Duodenal mucosa (tissue), 2 donors: Measurements from ENCODE around the gene TBPL2.
"Not testable (repeated sequence)": the region's sequence is repeated elsewhere in the genome, so short reads cannot be mapped to it uniquely, and the experiment has no call there.

Experiments used
- H3K27ac ChIP-seq: one replicate; pipeline ENCODE4 v1.7.0; 2013; ENCODE audit warnings: low read depth, low read length
- H3K27me3 ChIP-seq, 2 donors: one replicate each; pipeline ENCODE4 v1.7.0; 2013; ENCODE audit warnings: low read length in 2 of 2, control low read depth in 1 of 2; ENCODE audit not compliant: insufficient read depth in 2 of 2, control insufficient read depth in 1 of 2
- H3K36me3 ChIP-seq, 2 donors: one replicate each; pipeline ENCODE4 v1.7.0; 2013; ENCODE audit warnings: low read length in 2 of 2, control low read depth in 1 of 2; ENCODE audit not compliant: insufficient read depth in 2 of 2, control insufficient read depth in 1 of 2
- H3K4me1 ChIP-seq, 2 donors: one replicate each; pipeline ENCODE4 v1.7.0; 2013; ENCODE audit warnings: low read length in 2 of 2, control low read depth in 1 of 2; ENCODE audit not compliant: insufficient read depth in 2 of 2, control insufficient read depth in 1 of 2
- H3K4me3 ChIP-seq, 2 donors: one replicate each; pipeline ENCODE4 v1.7.0; 2013; ENCODE audit warnings: low read length in 2 of 2, low read depth in 1 of 2
- H3K9ac ChIP-seq, 2 donors: one replicate each; pipeline ENCODE4 v1.7.0; 2013; ENCODE audit warnings: low read length in 2 of 2, low read depth in 1 of 2
- H3K9me3 ChIP-seq, 2 donors: one replicate each; pipeline ENCODE4 v1.7.0; 2013; ENCODE audit warnings: low read length in 2 of 2, control low read depth in 1 of 2; ENCODE audit not compliant: control insufficient read depth in 1 of 2

Gene TBPL2

DNA sequence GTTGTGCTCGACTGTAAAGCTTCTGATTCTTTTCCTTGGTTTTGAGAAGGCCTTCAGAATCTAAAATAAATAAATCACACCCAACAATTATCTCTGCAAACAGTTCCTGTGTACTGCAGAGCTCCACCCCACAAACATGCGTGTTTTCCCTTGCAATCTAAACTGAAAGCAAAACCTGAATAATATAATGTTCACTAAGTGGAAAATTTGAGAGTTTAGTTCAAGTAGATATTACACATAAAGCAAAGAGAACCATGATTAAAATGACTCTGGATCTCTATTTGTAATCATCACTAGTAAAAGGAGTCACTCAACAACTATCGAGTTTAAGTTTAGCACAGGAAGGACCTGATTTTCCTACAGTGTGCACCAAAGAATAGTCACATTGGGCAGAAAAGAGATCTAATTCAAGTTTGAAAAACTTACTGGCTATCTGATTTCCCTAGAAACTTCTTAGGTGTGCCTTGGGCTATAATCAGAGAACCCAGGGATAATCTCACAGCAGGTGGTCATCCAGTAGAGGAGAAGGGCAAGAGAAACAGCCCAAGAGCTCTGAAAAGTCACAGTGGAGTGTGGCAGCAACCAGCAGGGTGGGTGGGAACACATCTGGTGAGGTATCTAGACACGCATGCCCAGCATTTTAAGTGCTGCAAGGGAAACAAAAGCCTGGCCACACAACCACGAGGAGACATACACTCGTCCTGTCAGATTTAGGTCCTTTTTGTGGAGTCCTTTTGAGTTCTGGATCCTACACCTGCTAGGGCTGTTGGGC, 54.2 kb downstream of the TBPL2 start:
- H3K36me3 ChIP-seq: peaks cover 9 to 21% of the 10 kb centered on the region in 2 donors
- H3K27ac ChIP-seq: peak overlapping the region; percentile 47
- no peaks in the 10 kb centered on the region for H3K9me3 ChIP-seq
- no peaks in the 10 kb centered on the region for H3K27me3 ChIP-seq
- peak overlapping the region in 1 of 2 donors; percentile 5 for H3K4me3 ChIP-seq
- H3K4me1 ChIP-seq: peaks cover 0 to 16% of the 10 kb centered on the region in 2 donors
- H3K9ac ChIP-seq: no peak overlapping the region

DNA sequence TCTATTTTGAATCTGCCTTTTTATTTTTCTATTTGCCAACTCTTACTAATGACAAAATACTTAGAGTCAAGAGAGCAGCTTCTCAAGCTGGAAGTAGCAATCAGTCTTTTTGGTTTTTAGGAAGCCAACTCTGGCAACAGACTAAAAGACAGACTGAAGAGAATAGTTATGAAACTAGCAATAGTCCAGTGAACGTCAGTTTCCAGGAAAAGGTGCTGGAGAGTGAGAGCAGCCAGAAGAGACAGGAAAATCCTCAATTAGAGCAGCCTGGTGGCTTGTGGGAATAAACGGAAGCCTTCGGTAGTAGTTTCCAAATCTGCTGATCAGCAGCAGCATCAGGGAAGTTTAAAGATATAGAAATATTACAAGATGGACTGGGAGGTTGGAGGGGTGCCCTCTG, 55.9 kb downstream of the TBPL2 start:
- H3K27me3 ChIP-seq: no peaks in the 10 kb centered on the region
- H3K27ac ChIP-seq: no peak overlapping the region
- H3K36me3 ChIP-seq: peaks cover 14 to 34% of the 10 kb centered on the region in 2 donors
- H3K4me1 ChIP-seq: peaks cover 0 to 16% of the 10 kb centered on the region in 2 donors
- no peak overlapping the region for H3K9ac ChIP-seq
- no peaks in the 10 kb centered on the region for H3K9me3 ChIP-seq
- no peak overlapping the region for H3K4me3 ChIP-seq

DNA sequence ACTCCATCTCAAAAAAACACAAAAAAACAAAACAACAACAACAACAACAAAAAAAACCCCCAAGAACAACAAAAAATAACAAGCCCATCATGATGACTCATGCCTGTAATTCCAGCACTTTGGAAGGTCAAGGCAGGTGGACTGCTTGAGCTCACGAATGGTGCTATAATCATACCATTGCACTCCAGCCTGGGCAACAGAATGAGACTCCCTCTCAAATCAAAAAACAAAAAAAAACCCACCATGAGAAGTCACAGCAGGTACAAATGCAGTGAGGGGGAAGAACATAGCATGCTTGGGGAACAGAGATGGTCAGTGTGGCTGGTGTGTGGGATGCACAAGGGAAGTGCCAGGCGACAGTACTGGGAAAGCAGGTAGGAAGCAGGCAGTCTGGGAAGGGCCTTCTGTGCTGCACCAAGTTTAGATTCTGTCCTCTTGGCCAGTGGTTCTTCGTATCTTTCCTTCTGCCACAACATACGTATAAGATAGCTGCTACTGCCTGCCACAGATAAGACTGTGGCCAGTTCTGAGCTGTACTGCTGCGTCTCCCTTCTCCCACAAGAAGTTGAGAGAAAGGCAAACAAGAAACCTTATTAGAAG, 56.8 kb downstream of the TBPL2 start:
- H3K36me3 ChIP-seq: peaks cover 18 to 33% of the 10 kb centered on the region in 2 donors
- no peak overlapping the region for H3K27ac ChIP-seq
- H3K9ac ChIP-seq: no peak overlapping the region
- H3K4me1 ChIP-seq: peaks cover 0 to 16% of the 10 kb centered on the region in 2 donors
- no peaks in the 10 kb centered on the region for H3K27me3 ChIP-seq
- no peaks in the 10 kb centered on the region for H3K9me3 ChIP-seq
- H3K4me3 ChIP-seq: no peak overlapping the region

DNA sequence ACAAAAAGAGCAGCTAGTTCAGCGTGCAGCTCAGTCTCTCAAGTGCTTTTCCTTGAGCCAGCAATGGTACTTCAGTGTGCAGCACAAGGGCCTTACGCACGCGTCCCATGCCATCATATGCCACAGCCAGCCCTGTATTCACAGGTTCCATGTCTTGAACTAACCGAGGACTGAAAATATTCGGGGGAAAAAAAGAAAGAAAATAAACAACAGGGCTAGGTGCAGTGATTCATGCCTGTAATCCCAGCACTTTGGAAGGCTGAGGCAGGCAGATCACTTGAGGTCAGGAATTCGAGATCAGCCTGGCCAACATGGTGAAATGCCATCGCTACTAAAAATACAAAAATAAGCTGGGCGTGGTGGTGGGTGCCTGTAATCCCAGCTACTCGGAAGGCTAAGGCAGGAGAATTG, 57.4 kb downstream of the TBPL2 start:
- H3K36me3 ChIP-seq: peaks cover 17 to 31% of the 10 kb centered on the region in 2 donors

DNA sequence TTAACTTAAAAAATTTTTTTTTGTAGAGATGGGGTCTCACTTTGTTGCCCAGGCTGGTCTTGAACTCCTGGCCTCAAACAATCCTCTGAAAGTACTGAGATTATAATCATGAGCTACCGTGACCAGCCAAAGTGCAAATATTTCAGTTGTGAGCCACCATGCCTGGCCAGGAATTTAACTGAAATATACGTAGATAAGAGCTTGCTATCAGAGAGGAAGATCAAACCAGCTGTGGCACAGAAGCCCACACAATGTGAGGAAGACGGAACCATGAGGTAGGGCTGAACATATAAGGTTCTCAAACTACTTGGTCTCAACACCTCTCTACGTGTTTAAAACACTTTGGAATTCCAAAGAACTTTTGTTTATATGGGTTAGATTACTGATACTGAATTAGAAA, 57.9 kb downstream of the TBPL2 start:
- no peaks in the 10 kb centered on the region for H3K27me3 ChIP-seq
- H3K36me3 ChIP-seq: peaks cover 16 to 34% of the 10 kb centered on the region in 2 donors
- no peak overlapping the region for H3K27ac ChIP-seq
- H3K9me3 ChIP-seq: no peaks in the 10 kb centered on the region
- H3K4me1 ChIP-seq: peaks cover 0 to 16% of the 10 kb centered on the region in 2 donors
- H3K4me3 ChIP-seq: no peak overlapping the region
- no peak overlapping the region for H3K9ac ChIP-seq

More for the DNA sequence above, 57.4 kb downstream of the TBPL2 start:
- not testable (repeated sequence) for H3K9ac ChIP-seq, H3K4me3 ChIP-seq, H3K27me3 ChIP-seq, H3K9me3 ChIP-seq, H3K27ac ChIP-seq
- H3K4me1 ChIP-seq: peaks cover 0 to 16% of the 10 kb centered on the region in 2 donors

DNA sequence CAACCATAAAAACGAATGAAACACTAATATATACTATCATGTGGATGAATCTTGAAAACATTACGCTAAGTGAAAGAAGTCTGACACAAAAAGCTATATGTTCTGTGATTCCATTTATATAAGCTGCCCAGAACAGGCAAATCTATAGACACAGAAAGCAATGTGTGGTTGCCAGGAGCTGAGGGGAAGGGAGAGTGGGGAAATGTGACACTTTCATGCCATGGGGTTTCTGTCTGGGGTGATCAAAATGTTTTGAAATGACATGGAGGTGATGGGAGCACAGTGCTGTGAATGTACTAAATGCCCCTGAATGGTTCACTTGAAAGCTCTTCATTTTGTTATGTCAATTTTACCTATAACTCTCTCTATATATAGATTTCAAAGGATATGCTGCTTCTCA, 58.9 kb downstream of the TBPL2 start:
- Histone ChIP-seq H3K9ac (no peak overlapping the region), H3K9me3 (no peaks in the 10 kb centered on the region), H3K27me3 (no peaks in the 10 kb centered on the region), H3K36me3 (peaks cover 18 to 42% of the 10 kb centered on the region in 2 donors), H3K4me1 (peaks cover 0 to 13% of the 10 kb centered on the region in 2 donors), H3K4me3 (no peak overlapping the region), H3K27ac (no peak overlapping the region)

DNA sequence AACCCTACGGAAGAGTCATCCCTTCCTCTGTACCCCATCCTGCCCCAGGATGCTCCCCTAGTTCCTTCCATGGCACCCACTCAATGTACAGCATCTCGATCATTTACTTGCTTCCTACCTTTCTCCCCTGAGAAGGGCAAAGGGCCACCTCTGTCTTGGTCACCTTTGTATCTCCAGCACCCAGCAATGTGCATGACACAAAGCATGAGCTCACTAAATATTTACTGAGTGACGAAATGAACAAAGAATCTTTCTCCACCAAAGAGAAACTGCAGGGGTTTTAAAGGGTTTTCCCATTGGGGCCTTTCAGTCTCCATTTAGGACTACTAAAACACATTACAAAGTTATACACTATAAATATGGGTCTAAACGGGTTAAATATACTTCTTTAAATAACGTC, 59.4 kb downstream of the TBPL2 start:
- Histone ChIP-seq H3K4me1 (peaks cover 0 to 8% of the 10 kb centered on the region in 2 donors), H3K4me3 (no peak overlapping the region), H3K36me3 (peaks cover 22 to 47% of the 10 kb centered on the region in 2 donors), H3K27me3 (no peaks in the 10 kb centered on the region), H3K27ac (no peak overlapping the region), H3K9ac (no peak overlapping the region), H3K9me3 (no peaks in the 10 kb centered on the region)

DNA sequence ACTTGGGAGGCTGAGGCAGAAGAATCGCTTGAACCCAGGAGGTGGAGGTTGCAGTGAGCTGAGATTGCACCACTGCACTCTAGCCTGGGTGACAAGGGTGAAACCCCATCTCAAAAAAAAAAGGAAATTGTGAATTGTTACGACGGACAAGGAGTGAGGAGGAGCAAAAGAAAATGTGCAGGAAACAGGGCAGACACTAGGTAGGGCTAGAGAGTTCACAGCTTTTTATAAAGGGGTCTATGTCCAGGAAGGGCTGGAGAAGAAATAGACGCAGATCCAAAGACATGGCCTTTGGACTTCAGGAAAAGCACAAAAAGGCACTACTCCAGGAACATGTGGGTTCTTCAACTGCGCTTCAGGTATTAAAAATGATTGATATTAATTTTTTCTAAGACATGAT, 63.2 kb downstream of the TBPL2 start:
- Histone ChIP-seq H3K27ac (no peak overlapping the region), H3K4me3 (no peak overlapping the region), H3K9me3 (no peaks in the 10 kb centered on the region), H3K9ac (no peak overlapping the region), H3K36me3 (peaks cover 22 to 46% of the 10 kb centered on the region in 2 donors), H3K4me1 (no peaks in the 10 kb centered on the region), H3K27me3 (no peaks in the 10 kb centered on the region)

DNA sequence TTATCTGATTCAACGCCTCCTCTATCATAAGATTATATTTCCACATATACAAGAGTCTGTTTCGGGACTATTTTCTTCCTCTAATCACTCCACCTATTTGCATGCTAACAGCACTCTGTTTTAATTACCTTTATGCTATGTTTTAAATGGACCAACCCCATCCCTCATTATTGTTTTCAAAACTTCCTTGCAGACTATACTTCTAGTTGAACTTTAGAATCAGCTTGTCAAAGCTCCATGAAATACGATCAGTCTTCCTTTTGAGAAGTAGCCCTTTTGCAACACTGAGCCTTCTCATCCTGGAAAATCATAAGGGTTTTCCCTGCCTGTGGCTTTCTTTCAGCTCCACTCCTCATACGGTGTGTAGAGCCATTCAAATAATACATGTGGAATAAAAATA, 65.6 kb downstream of the TBPL2 start:
- H3K9ac ChIP-seq: no peak overlapping the region
- no peaks in the 10 kb centered on the region for H3K4me1 ChIP-seq
- H3K27ac ChIP-seq: no peak overlapping the region
- no peak overlapping the region for H3K4me3 ChIP-seq
- H3K36me3 ChIP-seq: peaks cover 11 to 28% of the 10 kb centered on the region in 2 donors
- H3K9me3 ChIP-seq: no peaks in the 10 kb centered on the region
- H3K27me3 ChIP-seq: no peaks in the 10 kb centered on the region

DNA sequence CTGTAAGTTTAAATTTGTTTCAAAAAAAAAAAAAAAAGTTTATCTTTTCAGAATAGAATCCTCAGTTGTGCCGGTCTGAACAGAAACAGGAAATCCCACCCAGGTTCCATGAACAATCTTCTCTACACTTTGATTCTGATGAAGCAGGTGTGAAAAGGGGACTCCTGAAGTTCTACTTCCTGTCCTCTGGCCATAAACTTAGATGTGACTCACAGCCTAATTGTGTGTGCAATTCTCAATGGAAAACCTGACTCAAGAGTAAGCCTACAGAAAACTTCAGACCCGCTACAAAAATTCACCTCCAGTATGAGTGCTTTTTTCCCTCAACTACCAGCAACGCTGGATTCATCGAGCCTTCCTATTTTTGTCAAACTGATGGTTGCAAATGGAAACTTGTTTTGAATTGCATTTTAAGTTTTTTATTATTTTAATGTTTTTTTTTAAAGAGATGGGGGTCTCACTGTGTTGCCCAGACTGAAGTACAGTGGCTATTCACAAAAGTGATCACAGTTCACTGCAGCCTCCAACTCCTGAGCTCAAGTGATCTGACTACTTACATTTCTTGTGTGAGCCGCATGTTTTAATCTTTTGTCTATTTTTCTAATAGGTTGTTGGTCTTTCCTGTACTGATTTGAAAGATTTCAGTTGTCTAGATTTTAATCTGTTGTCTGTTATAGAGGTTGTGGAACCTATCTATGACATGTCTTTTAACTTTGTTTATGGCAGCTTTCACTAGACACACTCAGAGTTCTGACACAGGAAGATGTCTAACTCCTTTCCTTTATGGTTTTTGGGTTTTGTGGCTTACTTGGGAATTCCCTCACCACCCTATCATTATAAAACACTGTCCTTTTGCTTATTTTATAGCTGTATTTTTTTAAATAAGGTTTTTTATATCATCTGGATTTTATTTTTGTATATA, 66.4 kb downstream of the TBPL2 start:
- Histone ChIP-seq H3K27me3 (no peaks in the 10 kb centered on the region), H3K36me3 (peaks cover 16 to 31% of the 10 kb centered on the region in 2 donors), H3K27ac (no peak overlapping the region), H3K4me3 (no peak overlapping the region), H3K4me1 (no peaks in the 10 kb centered on the region), H3K9me3 (no peaks in the 10 kb centered on the region), H3K9ac (no peak overlapping the region)
